Measurements from ENCODE around the gene SPHK1.
A peak's percentile ranks its signal among the peaks of the same experiment; 100 is the strongest.

The SPHK1 gene

GRCh38 chr17:76379646-76380376, 4.6 kb upstream of the SPHK1 start:
- TF ChIP-seq CTCF (IDR thresholded peaks at IDR 0.05; ENCODE audit: low read length) (no peak), EZH2 (IDR thresholded peaks at IDR 0.05; ENCODE audit: borderline replicate concordance, low read length) (no peak)
- Histone ChIP-seq H3K36me3 (ENCODE audit: insufficient read depth, low read length) (no peaks in the 10 kb centered on the region), H3K9me2 (ENCODE audit: low read depth, low read length) (no peaks in the 10 kb centered on the region), H3K4me2 (ENCODE audit: low read length) (no peak overlapping the region), H3K9me3 (ENCODE audit: low read length) (no peaks in the 10 kb centered on the region), H3F3A (ENCODE audit: insufficient read depth, low read length) (no peaks in the 10 kb centered on the region), H4K20me1 (ENCODE audit: insufficient read depth, low read length) (no peaks in the 10 kb centered on the region), H3K27me3 (ENCODE audit: insufficient read depth, low read length) (0 out of 2 replicates have a peak, but pooled peaks cover 3% of the 10 kb centered on the region), H3K4me3 (ENCODE audit: low read depth, low read length, poor library complexity, severe bottlenecking) (no peak overlapping the region), H3K27ac (ENCODE audit: low read depth, low read length, poor library complexity, severe bottlenecking) (no peak overlapping the region), H3K9ac (ENCODE audit: low read length) (no peak overlapping the region), H3K4me1 (ENCODE audit: insufficient read depth, low read length, severe bottlenecking) (peaks cover 19% of the 10 kb centered on the region), H2AFZ (ENCODE audit: low read length) (no peak overlapping the region), H3K79me2 (ENCODE audit: insufficient read depth, low read length) (no peaks in the 10 kb centered on the region)

GRCh38 chr17:76381633-76382350, 2.6 kb upstream of the SPHK1 start:
- Histone ChIP-seq H3K9ac (ENCODE audit: low read length) (no peak overlapping the region), H3K79me2 (ENCODE audit: insufficient read depth, low read length) (no peaks in the 10 kb centered on the region), H2AFZ (ENCODE audit: low read length) (no peak overlapping the region), H3K27me3 (ENCODE audit: insufficient read depth, low read length) (0 out of 2 replicates have a peak, but pooled peaks cover 3% of the 10 kb centered on the region), H3K27ac (ENCODE audit: low read depth, low read length, poor library complexity, severe bottlenecking) (no peak overlapping the region), H3F3A (ENCODE audit: insufficient read depth, low read length) (no peaks in the 10 kb centered on the region), H3K4me3 (ENCODE audit: low read depth, low read length, poor library complexity, severe bottlenecking) (no peak overlapping the region), H3K4me1 (ENCODE audit: insufficient read depth, low read length, severe bottlenecking) (peaks cover 39% of the 10 kb centered on the region), H4K20me1 (ENCODE audit: insufficient read depth, low read length) (no peaks in the 10 kb centered on the region), H3K9me2 (ENCODE audit: low read depth, low read length) (no peaks in the 10 kb centered on the region), H3K36me3 (ENCODE audit: insufficient read depth, low read length) (no peaks in the 10 kb centered on the region), H3K9me3 (ENCODE audit: low read length) (no peaks in the 10 kb centered on the region), H3K4me2 (ENCODE audit: low read length) (no peak overlapping the region)
- TF ChIP-seq EZH2 (IDR thresholded peaks at IDR 0.05; ENCODE audit: borderline replicate concordance, low read length): no peak
- no peak for TF ChIP-seq CTCF (IDR thresholded peaks at IDR 0.05; ENCODE audit: low read length)

- Histone ChIP-seq H3F3A (ENCODE audit: insufficient read depth, low read length) (no peaks in the 10 kb centered on the region), H4K20me1 (ENCODE audit: insufficient read depth, low read length) (no peaks in the 10 kb centered on the region), H3K79me2 (ENCODE audit: insufficient read depth, low read length) (no peaks in the 10 kb centered on the region), H3K27ac (ENCODE audit: low read depth, low read length, poor library complexity, severe bottlenecking) (no peak overlapping the region), H3K4me1 (ENCODE audit: insufficient read depth, low read length, severe bottlenecking) (peaks cover 41% of the 10 kb centered on the region), H2AFZ (ENCODE audit: low read length) (no peak overlapping the region), H3K36me3 (ENCODE audit: insufficient read depth, low read length) (no peaks in the 10 kb centered on the region), H3K4me2 (ENCODE audit: low read length) (peak overlapping the region; percentile 78; the same call in 1 of the 2 replicates), H3K9me3 (ENCODE audit: low read length) (no peaks in the 10 kb centered on the region), H3K9ac (ENCODE audit: low read length) (no peak overlapping the region), H3K9me2 (ENCODE audit: low read depth, low read length) (no peaks in the 10 kb centered on the region), H3K27me3 (ENCODE audit: insufficient read depth, low read length) (0 out of 2 replicates have a peak, but pooled peaks cover 3% of the 10 kb centered on the region), H3K4me3 (ENCODE audit: low read depth, low read length, poor library complexity, severe bottlenecking) (peak overlapping the region; percentile 63)
- TF ChIP-seq CTCF (IDR thresholded peaks at IDR 0.05; ENCODE audit: low read length) (no peak), EZH2 (IDR thresholded peaks at IDR 0.05; ENCODE audit: borderline replicate concordance, low read length) (no peak)
These were observed 2.0 kb upstream of the SPHK1 start for GRCh38 chr17:76382351-76382802.

All from OCI-LY1 (cell line).